ENCODE measurements around the gene TAS1R2.
A peak's percentile ranks its signal among the peaks of the same experiment; 100 is the strongest.
"Not testable (repeated sequence)": the region's sequence is repeated elsewhere in the genome, so short reads cannot be mapped to it uniquely, and the experiment has no call there.

TAS1R2 gene

DNA sequence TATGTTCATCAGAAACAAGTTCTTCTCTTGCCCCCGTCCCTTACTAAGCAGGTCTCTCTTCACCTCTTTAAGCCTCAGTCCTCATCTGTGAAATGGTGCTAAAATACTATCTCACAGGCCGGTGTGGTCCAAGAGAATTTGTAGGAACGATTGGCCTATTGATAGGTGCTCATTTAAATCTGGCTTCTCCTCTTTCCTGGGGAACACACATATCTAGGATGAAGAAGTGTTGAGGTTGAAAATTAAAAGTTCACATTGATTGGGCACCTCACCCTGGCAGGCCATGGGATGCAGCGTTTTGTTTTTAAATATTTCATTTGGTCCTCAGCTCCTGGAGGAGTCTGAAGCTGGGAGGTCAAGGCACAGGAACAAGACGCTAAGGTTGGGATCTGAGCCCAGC, 8.9 kb upstream of the TAS1R2 start:
- no peak for DNase-seq

DNA sequence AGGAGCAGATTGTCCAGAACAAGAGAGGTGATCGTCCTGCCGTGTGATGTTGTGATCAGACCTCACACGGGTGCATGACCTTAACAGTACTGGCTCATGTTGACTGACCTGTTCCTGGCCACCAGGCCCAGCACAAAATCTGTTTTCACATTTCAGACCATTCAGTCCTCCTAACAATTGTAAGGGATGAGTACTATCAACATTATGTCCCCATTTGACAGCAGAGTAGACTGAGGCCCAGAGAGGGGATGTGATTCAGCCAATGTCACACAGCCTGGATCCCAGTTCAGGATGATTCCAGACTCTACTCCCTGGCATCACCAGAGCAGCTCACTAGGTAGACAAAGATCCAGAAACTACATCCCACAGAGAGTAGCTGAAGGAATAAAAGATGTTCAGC, 7.4 kb upstream of the TAS1R2 start:
- DNase-seq: no peak

DNA sequence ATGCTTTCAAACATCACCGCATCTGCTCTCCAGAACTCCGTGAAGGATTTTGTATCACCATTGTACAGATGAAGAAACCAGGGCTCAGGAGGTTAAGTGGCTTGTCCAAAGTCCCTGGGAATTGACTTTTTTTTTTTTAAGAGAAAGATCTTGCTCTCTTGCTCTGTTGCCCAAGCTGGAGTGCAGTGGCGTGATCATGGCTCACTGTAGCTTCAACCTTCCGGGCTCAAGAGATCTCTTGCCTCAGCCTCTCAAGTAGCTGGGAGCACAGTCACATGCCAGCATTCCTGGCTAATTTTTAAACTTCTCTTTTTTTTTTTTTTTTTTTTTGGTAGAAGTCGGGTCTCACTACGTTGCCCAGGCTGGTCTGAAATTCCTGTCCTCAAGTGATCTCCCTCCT, 6.9 kb upstream of the TAS1R2 start:
- no peak for DNase-seq

DNA sequence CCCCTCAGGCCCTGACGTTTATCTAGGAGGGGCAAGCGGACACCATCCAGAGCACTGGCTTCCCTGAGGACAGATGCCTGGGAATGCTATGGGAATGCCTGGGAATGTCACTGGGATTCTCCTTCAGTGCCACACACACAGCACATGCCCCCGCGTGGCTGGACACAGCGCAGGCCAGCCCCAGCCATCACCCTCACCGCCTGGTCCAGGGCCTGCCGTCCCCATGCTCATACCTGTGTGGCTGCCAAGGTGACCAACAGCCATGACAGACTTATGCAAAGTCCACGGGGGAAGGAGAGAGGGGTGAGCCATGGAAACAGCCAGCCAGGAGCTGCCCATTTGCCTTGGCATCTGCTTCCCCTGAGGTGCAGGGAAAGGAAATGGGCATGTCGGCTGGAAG, 5.7 kb upstream of the TAS1R2 start:
- no peak for DNase-seq

DNA sequence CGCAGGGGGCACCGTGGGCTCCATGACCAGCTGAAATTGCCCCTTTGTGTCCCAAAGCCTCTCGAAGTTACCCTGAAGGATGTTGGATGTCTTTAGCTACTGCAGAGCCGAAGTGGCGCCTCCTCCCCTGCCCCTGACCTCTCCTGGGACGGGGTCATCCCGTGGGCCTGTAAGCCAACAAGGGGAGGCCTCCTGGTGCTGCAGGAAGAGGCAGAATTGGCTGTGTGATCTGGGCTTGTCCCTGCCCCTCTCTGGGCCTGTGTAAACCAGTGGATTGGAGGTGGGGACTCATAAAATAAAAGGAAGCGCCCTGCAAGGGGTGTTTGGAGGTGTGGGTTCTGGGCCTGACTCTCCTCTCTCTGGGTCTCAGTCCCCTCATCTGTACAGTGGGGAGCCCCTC, 2.1 kb upstream of the TAS1R2 start:
- DNase-seq: no peak

DNA sequence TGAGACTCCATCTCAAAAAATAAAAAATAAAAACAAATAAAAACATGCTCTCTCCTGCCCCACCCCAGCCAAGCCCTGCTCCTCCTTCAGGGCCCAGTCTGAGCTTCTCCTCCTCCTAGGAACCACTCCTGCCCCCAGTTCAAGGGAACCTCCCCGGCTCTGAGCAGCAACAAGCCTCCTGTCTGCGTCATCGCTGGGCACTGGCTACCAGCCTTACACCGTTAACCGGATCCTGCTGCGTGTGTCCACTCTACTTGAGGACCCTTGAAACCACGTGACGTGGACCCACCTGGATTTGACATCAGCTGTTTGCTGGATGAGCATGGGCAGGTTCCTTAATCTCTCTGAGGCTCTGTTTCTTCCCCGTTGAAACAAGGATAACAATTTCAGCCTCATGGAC, 1.6 kb upstream of the TAS1R2 start:
- DNase-seq: no peak

DNA sequence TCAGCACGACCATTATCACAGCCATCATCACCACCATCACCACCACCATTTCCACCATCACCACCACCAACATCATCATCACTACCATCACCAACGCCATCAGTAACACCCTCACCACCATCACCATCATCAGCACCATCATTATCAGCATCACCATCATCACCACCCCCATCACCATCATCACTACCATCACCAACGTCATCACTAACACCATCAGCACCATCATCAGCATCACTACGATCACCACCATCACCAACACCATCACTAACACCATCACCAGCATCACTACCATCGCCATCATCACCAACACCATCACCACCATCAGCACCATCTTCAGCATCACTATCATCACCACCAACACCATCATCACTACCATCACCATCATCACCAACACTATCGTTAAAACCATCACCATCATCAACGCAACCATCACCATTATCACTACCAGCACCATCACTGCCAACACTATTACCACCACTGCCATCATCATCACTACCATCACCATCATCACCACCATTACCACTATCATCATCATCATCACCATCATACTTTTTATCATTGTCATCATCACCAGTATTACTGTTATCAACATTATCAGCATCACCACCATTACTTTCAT, 1.3 kb downstream of the TAS1R2 start:
- DNase-seq: no peak

DNA sequence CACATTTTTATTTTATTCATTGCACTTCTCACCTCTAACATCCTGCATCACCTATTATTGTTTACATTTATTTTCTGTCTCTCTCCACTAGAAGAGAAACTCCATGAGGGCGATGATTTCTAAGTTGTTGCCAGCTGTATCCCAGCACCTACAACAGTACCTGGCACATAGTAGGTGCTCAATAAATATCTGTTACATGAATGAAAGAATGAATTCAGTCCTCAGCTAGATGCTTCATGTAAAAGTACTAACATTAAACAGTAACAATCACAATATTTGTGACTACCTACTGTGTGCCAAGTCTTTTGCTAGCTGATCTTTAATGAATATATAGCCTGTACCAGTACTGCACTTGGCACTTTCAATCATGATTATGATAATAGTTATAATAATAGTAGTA, 3.0 kb downstream of the TAS1R2 start:
- DNase-seq: no peak

DNA sequence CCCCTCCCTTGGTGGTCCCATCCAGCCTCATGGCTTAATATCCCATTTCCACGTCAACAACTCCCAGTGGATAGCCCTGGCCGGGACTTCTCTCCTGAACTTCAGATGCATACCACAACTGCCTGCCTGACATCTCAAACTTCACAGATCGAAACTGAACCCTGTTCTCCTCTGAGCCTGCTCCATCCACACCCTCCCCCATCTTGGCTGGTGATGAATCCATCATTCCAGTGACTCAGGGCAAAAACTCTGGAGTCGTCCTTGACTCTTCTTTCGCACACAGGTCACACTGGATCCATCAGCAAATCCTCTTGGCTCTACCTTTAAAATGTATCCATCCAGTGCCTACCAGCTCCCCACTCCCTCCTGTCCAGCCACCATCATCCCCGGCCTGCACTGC, 3.9 kb downstream of the TAS1R2 start:
- no peak for DNase-seq

DNA sequence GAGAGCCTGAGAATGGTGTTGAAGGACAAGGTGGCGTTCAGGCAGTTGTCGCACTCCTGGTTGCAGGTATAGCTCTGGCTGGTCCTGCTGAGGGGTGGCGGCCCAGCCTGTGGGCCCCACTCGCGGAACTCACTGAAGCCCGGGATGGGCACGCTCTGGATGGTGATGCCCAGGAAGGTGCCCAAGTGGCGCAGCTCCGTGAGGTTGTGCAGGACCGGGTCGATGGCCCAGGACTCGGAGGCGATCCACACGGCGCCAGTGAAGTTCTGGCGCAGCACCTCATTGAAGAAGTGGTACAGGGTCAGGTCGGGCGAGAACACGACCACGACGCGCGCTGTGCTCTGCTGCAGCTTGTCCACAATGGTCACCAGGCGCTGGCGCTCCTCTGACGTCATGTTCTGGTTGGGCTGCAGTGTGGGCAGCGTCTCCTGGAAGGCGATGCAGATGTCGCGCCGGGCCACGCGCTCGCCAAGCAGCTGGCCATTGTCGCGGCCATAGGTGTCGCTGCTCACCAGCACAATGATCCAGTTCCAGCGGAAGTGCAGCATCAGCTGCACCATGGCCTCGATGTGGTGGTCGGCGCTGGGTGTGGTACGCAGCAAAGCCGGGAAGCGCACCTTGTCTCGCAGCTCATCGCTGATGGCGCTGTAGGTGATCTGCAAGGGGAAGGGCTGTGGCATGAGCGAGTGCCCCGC, 5.0 kb downstream of the TAS1R2 start:
- no peak for DNase-seq

DNA sequence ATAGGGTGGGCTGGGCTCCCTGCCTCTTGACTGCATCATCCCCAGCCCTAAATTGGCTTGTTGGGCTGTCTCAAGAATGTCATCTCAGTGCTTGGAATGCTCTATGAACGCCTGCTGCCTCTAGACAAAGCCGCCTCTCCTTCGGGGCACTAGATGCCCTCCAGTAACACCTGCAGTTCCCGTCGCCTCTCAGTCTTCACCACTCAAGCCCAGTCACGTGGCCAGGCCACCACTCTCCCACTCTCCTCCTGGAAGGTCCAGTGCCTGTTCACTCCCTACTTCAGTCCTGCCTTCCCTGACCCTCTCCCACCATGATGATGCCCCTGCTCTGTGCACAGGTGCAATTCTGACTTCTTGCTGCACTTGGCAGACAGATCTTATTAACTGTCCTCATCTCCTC, 7.0 kb downstream of the TAS1R2 start:
- DNase-seq: no peak

DNA sequence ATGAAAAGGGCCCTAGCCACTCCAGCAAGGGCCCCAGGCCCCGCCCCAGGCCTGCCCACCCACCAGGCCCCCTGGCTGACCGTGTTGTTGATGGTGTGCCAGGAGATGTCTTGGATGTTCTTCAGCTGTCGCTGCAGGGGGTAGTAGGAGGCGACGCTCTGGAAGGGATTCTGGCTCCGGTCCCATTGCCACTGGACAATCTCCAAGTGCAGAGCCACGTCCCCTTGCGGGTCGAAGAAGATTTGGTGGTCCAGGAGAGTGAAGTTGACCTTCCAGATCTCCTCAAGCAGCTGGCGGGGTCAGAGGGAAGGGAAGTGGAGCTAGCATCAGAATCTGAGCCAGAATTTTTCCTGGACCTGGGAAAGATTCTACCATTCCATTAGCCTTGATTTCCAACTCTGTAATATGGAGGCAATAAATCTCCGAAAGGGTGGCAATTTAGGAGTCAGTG, 10.2 kb downstream of the TAS1R2 start:
- no peak for DNase-seq

DNA sequence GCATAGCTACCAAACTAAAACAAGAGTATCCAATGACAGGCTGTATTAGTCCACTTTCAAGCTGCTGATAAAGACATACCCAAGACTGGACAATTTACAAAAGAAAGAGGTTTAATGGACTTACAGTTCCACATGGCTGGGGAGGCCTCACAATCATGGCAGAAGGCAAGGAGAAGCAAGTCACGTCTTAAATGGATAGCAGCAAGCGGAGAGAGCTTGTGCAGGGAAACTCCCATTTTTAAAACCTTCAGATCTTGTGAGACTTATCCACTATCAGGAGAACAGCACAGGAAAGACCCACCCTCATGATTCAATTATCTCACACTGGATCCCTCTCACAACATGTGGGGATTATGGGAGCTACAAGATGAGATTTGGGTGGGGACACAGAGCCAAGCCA, 11.7 kb downstream of the TAS1R2 start:
- DNase-seq: not testable (repeated sequence)

DNA sequence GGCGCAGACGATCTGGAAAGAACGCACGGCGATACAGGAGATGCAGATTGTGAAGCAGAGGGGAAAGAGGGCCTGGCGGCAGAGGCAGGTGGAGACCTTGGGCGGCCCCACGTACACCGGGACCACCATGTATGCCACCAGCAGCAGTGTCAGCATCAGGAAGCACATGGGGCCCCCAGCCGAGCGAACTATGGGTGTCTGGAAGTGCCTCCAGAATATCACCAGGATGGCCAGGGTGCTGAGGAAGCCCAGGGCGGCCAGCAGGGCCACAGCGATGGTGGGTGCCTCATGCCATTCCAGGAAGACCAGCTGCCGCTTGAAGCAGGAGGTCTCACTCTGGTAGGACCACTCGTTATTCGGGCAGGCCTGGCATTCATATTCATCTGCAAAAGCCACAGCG, 19.3 kb downstream of the TAS1R2 start:
- no peak for DNase-seq

DNA sequence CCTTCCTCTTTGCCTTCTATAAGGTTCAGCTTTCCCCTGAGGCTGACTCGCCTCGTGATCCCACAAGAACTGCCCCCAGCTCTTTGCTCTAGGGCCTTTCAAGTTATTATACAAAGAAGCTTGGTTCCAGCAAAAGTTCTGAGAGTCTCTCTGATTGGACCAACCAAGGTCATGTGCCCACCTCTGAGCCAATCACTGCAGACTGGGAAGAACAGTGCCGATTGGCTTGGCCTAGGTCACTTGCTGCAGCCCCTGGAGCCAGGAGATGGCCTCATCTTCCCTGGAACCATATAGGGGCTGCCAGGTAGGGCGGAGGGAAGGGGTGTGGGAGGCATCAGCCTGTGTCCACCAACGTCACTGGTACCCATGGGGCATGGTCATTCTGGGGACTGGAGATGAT, 22.8 kb downstream of the TAS1R2 start:
- DNase-seq: no peak

DNA sequence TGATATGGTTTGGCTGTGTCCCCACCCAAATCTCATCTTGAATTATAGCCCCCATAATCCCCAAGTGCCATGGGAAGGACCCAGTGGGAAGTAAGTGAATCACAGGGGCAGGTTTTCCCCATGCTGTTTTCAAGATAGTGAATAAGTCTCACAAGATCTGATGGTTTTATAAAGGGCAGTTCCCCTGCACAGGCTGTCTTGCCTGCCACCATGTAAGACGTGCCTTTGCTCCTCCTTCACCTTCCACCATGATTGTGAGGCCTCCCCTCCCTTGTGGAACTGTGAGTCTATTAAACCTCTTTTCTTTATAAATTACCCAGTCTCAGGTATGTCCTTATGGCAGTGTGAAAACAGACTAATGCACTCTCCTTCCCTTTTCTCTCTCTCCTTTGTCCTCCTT, 27.1 kb downstream of the TAS1R2 start:
- DNase-seq: not testable (repeated sequence)

DNA sequence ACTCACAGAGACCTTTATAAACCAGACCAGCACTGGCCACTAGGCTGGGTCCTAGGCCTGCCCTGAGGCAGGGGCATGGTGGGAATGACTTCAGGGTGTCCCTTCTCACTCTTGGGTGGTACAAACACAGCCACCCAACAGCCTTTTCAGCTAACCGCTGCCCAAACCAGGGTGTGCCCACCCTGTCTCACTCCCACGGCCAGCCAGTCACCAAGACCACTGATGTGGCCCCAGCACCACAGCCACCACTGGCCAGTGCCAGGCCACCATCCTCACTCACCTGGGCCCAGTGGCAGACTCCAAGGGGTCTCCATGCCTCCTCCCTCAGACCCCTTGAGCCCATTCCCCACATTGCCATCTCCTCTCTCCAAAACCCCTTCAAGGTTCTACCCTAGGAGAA, 27.8 kb downstream of the TAS1R2 start:
- no peak for DNase-seq

DNA sequence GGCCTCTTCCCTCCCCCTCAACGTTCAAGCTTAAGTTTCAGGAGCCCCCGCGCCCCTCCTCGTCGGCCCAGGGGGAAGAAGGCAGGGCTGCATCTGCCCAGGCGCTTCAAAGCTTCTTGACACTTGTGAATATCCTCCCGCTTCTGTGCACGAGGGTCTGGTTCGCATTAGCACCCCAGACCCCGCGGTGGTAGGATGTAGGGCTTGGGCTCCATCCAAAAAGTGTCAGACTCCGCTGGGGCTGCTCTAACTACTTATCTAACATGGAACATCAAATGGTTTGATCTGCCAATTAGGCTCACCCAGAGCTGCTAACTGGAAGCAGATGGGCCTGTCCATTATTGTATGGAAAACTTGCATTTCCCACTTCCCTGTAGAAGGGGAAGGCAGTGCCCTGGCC, 28.9 kb downstream of the TAS1R2 start:
- no peak for DNase-seq

DNA sequence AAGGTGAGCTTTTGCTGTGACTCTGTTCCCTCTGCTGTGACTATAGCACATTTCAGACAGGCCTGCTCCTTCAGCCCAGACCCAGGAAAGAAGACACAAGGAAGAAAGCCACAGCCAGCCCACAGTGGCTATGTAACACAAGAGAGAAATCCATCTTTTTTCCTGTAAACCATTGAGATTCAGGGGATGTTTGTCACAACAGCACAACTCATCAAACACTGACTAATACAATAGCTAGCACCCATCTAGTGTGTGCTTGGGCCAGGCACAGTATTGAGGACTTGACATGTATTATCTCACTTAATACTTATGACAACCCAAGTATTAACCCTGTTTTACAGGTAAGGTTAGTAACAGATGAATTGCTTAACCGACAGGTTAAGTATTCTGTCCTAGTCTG, 29.8 kb downstream of the TAS1R2 start:
- no peak for DNase-seq

DNA sequence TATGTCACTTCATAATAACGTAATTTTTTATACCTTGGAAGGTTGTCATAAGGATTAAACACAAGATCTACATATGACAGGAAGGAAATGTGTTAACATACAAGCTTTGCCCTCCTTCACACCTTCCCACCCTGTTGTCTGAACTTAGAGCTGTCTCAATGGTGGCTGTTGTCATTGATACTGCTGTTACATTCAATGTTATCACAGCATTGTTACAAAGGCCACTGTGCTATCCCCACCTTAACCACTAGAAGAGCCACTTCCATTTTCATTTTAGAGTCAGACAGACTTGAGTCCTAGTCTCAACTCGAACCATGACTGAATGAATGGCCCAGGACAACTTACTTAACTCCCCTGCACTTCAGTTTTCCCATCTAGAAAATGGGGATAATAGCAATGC, 31.2 kb downstream of the TAS1R2 start:
- DNase-seq: no peak

DNA sequence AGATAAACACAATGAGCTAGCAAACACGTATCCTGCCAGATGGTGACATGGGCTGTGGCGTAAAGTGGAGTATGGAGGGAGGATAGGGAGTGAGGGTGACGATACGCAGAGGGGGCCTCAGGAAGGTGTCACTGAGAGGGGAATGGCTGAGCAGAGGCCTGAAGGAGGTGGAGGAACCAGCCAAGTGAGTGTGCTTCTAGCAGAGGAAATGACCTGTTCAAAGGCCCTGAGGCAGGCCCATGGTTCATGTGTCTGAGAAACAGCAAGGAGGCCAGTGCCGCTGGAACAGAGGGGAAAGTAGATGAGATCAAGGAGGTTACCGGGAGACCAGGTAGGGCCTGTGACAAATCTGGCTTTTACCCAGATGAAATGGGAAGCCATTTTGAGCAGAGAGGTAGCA, 36.0 kb downstream of the TAS1R2 start:
- no peak for DNase-seq

DNA sequence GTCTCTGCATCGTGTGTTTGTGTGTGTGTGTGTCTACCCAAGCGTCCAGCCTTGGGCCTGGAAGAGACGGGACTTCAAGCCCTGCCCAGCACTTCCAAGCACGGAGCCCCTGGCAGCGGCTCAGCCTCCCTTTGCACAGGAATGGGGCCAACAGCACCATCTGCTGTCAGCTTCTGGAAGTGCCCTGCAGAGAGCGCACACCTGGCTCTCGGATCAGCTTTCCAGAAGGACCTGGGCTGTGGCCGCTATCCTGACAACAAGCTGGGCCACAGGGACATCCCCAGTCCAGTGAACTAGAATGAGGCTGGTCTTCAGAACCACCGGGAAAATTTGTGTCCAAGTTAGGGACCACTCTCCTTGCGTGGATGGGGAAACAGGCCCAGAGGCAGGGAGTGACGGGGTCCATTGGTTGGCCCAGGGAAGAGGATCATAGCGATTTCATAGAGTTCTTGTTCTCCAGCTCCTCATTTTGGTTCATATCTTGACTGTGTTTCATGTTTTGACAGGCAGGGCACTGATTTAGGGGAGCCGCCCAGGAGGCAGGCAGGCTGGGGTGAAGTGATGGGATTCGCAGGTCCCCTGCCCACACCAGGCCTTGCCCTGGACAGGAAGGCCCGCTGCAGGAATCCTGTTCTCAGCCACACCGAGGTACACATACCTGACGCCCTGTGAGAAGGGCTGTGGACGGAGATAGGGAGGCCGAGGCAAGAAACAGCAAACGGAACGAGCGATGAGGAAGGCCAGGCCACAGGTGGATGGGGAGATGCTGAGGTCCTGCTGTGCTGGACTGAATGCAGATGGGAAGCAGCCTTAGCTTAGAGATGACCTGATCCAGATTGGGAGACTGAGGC, 38.4 kb downstream of the TAS1R2 start:
- DNase-seq: peak; percentile 69

DNA sequence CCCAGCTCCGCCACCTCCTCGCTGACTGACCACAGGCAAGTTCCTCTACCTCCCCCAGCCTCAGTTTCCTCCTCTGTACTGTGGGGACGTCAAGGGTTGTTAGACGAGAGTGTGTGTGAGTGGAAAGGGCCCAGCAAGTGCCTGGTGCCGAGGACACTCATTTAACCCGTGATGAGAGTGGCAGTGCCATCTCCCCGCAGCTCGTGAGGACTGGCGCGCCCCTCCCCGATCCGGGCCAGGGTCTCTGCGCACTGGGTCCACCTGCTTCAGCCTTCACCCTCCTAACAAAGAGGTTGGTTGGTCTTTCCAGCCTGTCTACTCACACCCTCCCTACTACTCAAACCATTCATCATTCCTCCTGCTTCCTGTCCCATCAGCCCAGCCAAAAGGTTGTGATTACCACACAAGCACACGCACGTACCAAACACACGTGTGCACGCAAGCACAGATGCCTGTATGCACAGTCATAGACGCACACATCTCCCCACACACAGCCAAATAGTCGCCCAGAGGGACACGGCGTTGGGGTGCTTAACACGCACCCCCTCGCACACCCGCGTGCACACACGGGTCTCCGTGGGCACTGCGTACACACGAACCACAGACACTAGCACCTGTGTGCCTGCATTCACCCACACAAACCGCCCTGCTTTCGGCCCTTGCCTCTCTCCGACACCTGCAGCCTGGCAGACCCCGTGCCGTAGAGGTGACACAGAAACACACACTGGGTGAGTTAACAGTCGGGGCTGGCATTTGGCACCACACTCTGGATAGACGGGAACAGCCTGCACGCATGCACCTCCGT, 39.3 kb downstream of the TAS1R2 start:
- DNase-seq: no peak

Data from NCI-H2107 (cell line).